GM12878 (cell line): Measurements from ENCODE around the gene SPDYA. TPM values are rescaled to one million over a fixed set of nuclear protein-coding genes. Genes with fewer than 3 reads are reported as not detected.

Experiments
- ATAC-seq: fragments of 200-7000 bp; cut with Tn5 transposase; 3 replicates; pipeline ENCODE4 v1.9.1; 2020; ENCODE audit warnings: mild to moderate bottlenecking, moderate library complexity
- BruUV-seq: library from RNA; stranded (reverse); fragments of 400-500 nt; replicated peaks from 2 replicates; lab custom pipeline; 2021; lab: Mats Ljungman, UMichigan
- CTCF ChIA-PET: fragments of 300-600 bp; sonication (Branson Sonifier 250); formaldehyde crosslinking; extraction: SDS; loops from one replicate; lab custom pipeline; 2021; ENCODE audit warnings: inconsistent platforms; lab: Yijun Ruan, JAX
- POLR2A ChIA-PET: fragments of 350-600 bp; formaldehyde crosslinking; extraction: SDS; loops from one replicate; lab custom pipeline; 2021; ENCODE audit warnings: inconsistent platforms; lab: Charles Lee
- RAD21 ChIA-PET: fragments of 300-600 bp; sonication (Branson Sonifier 250); formaldehyde crosslinking; loops from one replicate; lab custom pipeline; 2023; ENCODE audit warnings: antibody characterized with exemption; ENCODE audit not compliant: unreplicated experiment; lab: Charles Lee
- SMC1A ChIA-PET: fragments of 300-600 bp; sonication (Branson Sonifier 250); formaldehyde crosslinking; loops from one replicate; lab custom pipeline; 2023; ENCODE audit not compliant: unreplicated experiment, uncharacterized antibody; lab: Charles Lee
- DNase-seq: peaks from one replicate; pipeline ENCODE4 v3.0.0-alpha.2; 2011; ENCODE audit warnings: low read depth, low spot score
- FAIRE-seq: peaks from 3 replicates; lab custom pipeline; 2011; peaks lifted over from hg19 to GRCh38; lab: Jason Lieb, UNC
- H2AFZ ChIP-seq: 2 replicates; pipeline ENCODE4 v1.6.0; 2011; ENCODE audit warnings: low read depth, low read length, control low read depth; ENCODE audit not compliant: control insufficient read depth
- H3K27ac ChIP-seq: 2 replicates; pipeline ENCODE4 v1.5.1; 2011; ENCODE audit warnings: control low read depth; ENCODE audit not compliant: control insufficient read depth, insufficient read depth
- H3K27me3 ChIP-seq, 2 experiments: replicated peaks in 1 of 2; 2 replicates each; pipeline versions ENCODE4 v1.6.0 to v1.6.1; 2011; ENCODE audit warnings: low read length in 1 of 2; ENCODE audit not compliant: control insufficient read depth in 2 of 2, insufficient read depth in 2 of 2
- H3K36me3 ChIP-seq, 2 experiments: 2 replicates each; pipeline ENCODE4 v1.5.1; 2011; ENCODE audit warnings: low read length in 1 of 2; ENCODE audit not compliant: control insufficient read depth in 2 of 2, insufficient read depth in 2 of 2
- H3K4me1 ChIP-seq: 2 replicates; pipeline ENCODE4 v1.6.1; 2011; ENCODE audit warnings: mild to moderate bottlenecking, low read length, moderate library complexity, mixed read lengths; ENCODE audit not compliant: control insufficient read depth, insufficient read depth
- H3K4me2 ChIP-seq: 2 replicates; pipeline ENCODE4 v1.6.0; 2011; ENCODE audit warnings: control low read depth; ENCODE audit not compliant: control insufficient read depth, insufficient read depth
- H3K4me3 ChIP-seq: fragments of 200-600 bp; sonication (generic); 2 replicates; pipeline ENCODE4 v1.5.1; 2016
- H3K79me2 ChIP-seq: 2 replicates; pipeline ENCODE4 v1.6.0; 2011; ENCODE audit warnings: low read length; ENCODE audit not compliant: control insufficient read depth, insufficient read depth
- H3K9ac ChIP-seq: 2 replicates; pipeline ENCODE4 v1.8.0; 2011; ENCODE audit warnings: low read length, control low read depth, mixed read lengths; ENCODE audit not compliant: control insufficient read depth, insufficient read depth
- H3K9me3 ChIP-seq: replicated peaks from 3 replicates; pipeline ENCODE4 v1.5.1; 2011; ENCODE audit warnings: mild to moderate bottlenecking, low read length; ENCODE audit not compliant: control insufficient read depth, insufficient read depth
- H4K20me1 ChIP-seq: 2 replicates; pipeline ENCODE4 v1.6.0; 2011; ENCODE audit not compliant: control insufficient read depth, insufficient read depth
- BCL11A ChIP-seq: IDR thresholded peaks from 2 replicates; pipeline ENCODE4 v1.6.1; 2011; ENCODE audit warnings: low read depth, low read length
- CBX5 ChIP-seq: sonication (generic); IDR thresholded peaks from 2 replicates; pipeline ENCODE4 v1.6.1; 2016; ENCODE audit warnings: low read depth, moderate library complexity, mild to moderate bottlenecking, inconsistent platforms
- DPF2 ChIP-seq: fragments of 450-650 bp; IDR thresholded peaks from 2 replicates; pipeline ENCODE4 v1.6.1; 2017; ENCODE audit warnings: mild to moderate bottlenecking
- JUND ChIP-seq: IDR thresholded peaks from 2 replicates; pipeline ENCODE4 v1.6.1; 2012; ENCODE audit warnings: low read depth, mild to moderate bottlenecking, low read length, improper control_type of control experiment, moderate library complexity
- MXI1 ChIP-seq: fragments of 150-350 bp; IDR thresholded peaks from 2 replicates; pipeline ENCODE4 v1.6.1; 2011; ENCODE audit warnings: low read depth, mild to moderate bottlenecking, inconsistent platforms, low read length, improper control_type of control experiment
- NR2C1 ChIP-seq: fragments of 450-650 bp; IDR thresholded peaks from 2 replicates; pipeline ENCODE4 v1.6.1; 2017; ENCODE audit warnings: antibody characterized with exemption, mild to moderate bottlenecking, moderate library complexity
- NR2C2 ChIP-seq: IDR thresholded peaks from 2 replicates; pipeline ENCODE4 v1.6.1; 2011; ENCODE audit warnings: borderline replicate concordance, low read depth; ENCODE audit not compliant: control insufficient read depth, insufficient read length
- SRF ChIP-seq, 2 experiments: IDR thresholded peaks; 2 replicates each; pipeline ENCODE4 v1.6.1; 2011; ENCODE audit warnings: low read depth in 2 of 2, low read length in 2 of 2, mild to moderate bottlenecking in 1 of 2, moderate library complexity in 1 of 2
- TARDBP ChIP-seq: IDR thresholded peaks from 2 replicates; pipeline ENCODE4 v1.6.1; 2016; ENCODE audit warnings: borderline replicate concordance
- TBL1XR1 ChIP-seq: IDR thresholded peaks from 2 replicates; pipeline ENCODE4 v1.6.1; 2012; ENCODE audit warnings: low read depth, low read length, improper control_type of control experiment
- ZZZ3 ChIP-seq: IDR thresholded peaks from 2 replicates; pipeline ENCODE4 v1.6.1; 2011; ENCODE audit warnings: low read depth; ENCODE audit not compliant: control insufficient read depth, insufficient read length
- WGBS: methylation state at CpG from one replicate; pipeline ENCODE4 v1.1.6; 2016; ENCODE audit warnings: low lambda C conversion rate; ENCODE audit not compliant: insufficient replicate concordance, insufficient coverage; ENCODE audit errors: missing lambda C conversion rate; 5-methylcytosine and 5-hydroxymethylcytosine counted together
- in situ Hi-C: fragments of 300-500 bp; cut with MboI; formaldehyde crosslinking; loops from 9 replicates; pipeline ENCODE4 v1.14.3; 2018; ENCODE audit warnings: mixed read lengths
- intact Hi-C: fragments of 100-400 bp; cut with micrococcal nuclease; formaldehyde crosslinking; loops from one replicate; pipeline ENCODE4 v1.14.2; 2022; ENCODE audit not compliant: unreplicated experiment
- polyA plus RNA-seq, 11 experiments: library from polyadenylated mRNA; depleted of rRNA in 4 of 11; unstranded in 6 of 11; stranded (reverse) in 5 of 11; fragments of >200 nt; fragmentation: Nextera tagmentation in 4 of 11; fragmentation: Illumina TruSeq in 1 of 11; extraction: Ambion mirVana in 4 of 11; extraction: Trizol in 1 of 11; gene quantifications; 1 replicate in 1 of 11; 2 replicates in 10 of 11; pipeline versions ENCODE4 v1.2.1 to v1.2.3, GENCODE V29; 2011 to 2016; ENCODE audit warnings: inconsistent platforms in 2 of 11, missing spikeins in 2 of 11, low read depth in 1 of 11
- total RNA-seq, 4 experiments: library from RNA; depleted of rRNA in 3 of 4; stranded (reverse); fragments of >200 nt in 3 of 4; fragmentation: Illumina TruSeq in 1 of 4; extraction: Trizol in 1 of 4; gene quantifications; 2 replicates each; pipeline versions ENCODE4 v1.2.1 to v1.2.3, GENCODE V29; 2013 to 2021
- TF ChIP-seq, protein P1 (sequence below): fragments of 450-650 bp; IDR thresholded peaks from 2 replicates; pipeline ENCODE4 v1.6.1; 2018; ENCODE audit warnings: borderline replicate concordance, mild to moderate bottlenecking; ENCODE audit not compliant: partially characterized antibody
- TF ChIP-seq, protein P2 (sequence below): fragments of 450-650 bp; IDR thresholded peaks from 2 replicates; pipeline ENCODE4 v1.6.1; 2016; ENCODE audit warnings: mild to moderate bottlenecking
- TF ChIP-seq, protein P3 (sequence below): fragments of 450-650 bp; IDR thresholded peaks from 2 replicates; pipeline ENCODE4 v1.6.1; 2017; ENCODE audit warnings: low read depth, mild to moderate bottlenecking, moderate library complexity
- TF ChIP-seq, protein P4 (sequence below): IDR thresholded peaks from 2 replicates; pipeline ENCODE4 v1.6.1; 2012; ENCODE audit warnings: low read depth, low read length, improper control_type of control experiment

The SPDYA gene
- total and polyA plus RNA-seq, 10 of the 15 experiments (the other 5 are each of a cell fraction or from before 2014, with no cell fraction given): 0.12 to 2.4 (median 0.50) TPM

DNA sequence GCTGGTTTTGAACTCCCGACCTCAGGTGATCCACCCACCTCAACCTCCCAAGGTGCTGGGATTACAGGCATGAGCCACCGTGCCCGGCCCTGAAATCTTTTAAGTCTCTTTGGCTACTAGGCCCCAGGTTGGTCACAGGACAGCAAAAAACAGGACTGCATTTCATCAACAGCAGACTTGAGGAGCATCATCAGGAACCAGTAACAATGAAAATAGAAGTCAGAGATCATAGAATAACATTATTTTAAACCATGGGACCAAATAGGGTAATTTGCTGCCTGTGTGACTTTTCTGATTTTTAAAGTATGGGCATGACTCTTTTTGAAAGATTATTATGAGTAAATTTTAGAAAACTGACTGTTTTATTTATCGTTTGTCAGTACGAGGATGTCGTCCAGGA is 34.2 kb upstream of the SPDYA start (continued):
- TF ChIP-seq, protein P1, sequence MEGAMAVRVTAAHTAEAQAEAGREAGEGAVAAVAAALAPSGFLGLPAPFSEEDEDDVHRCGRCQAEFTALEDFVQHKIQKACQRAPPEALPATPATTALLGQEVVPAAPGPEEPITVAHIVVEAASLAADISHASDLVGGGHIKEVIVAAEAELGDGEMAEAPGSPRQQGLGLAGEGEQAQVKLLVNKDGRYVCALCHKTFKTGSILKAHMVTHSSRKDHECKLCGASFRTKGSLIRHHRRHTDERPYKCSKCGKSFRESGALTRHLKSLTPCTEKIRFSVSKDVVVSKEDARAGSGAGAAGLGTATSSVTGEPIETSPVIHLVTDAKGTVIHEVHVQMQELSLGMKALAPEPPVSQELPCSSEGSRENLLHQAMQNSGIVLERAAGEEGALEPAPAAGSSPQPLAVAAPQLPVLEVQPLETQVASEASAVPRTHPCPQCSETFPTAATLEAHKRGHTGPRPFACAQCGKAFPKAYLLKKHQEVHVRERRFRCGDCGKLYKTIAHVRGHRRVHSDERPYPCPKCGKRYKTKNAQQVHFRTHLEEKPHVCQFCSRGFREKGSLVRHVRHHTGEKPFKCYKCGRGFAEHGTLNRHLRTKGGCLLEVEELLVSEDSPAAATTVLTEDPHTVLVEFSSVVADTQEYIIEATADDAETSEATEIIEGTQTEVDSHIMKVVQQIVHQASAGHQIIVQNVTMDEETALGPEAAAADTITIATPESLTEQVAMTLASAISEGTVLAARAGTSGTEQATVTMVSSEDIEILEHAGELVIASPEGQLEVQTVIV: no peak
- TF ChIP-seq TBL1XR1 (no peak), BCL11A (no peak), JUND (no peak), ZZZ3 (no peak)

DNA sequence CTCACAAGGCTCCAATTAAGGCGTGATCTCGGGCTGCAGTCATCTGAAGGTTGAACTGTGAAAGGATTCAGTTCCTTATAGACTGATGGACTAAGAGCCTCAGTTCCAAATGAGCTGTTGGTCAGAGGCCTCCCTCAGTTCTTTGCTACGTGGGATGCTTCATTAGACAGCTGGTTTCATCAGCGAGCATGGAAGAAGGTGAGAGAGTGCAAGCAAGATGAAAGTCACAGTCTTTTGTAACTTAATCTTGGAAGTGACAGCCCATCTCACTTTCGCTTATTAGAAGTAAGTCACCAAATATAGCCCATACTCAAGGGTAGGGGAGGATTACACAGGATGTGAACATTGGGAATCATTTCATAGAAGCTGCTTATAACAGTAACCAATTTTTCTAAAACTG is 32.2 kb upstream of the SPDYA start:
- no peak for FAIRE-seq
- in situ Hi-C loops: no loop called here
- no peaks in the 10 kb centered on the region for H3K4me1 ChIP-seq
- no peak for ATAC-seq
- H3K9me3 ChIP-seq: no peaks in the 10 kb centered on the region
- H3K4me3 ChIP-seq: no peak overlapping the region
- no peak for DNase-seq
- WGBS: 95% methylated on average over 5 of the region's 5 CpGs
- ChIA-PET POLR2A (no interaction called here), RAD21 (no interaction called here), SMC1A (interaction anchor here (1.6 kb wide), 1 partner anchor 23 kb away, joined by 4 read pairs; no protein-coding TSS in a partner anchor), CTCF (interaction anchor here (0.9 kb wide), 1 partner anchor 9 kb away, joined by 3 read pairs; no protein-coding TSS in a partner anchor)
- no peak overlapping the region for H3K9ac ChIP-seq
- peaks cover 18% of the 10 kb centered on the region for H3K79me2 ChIP-seq
- no peak overlapping the region for H3K27ac ChIP-seq
- H2AFZ ChIP-seq: no peak overlapping the region
- intact Hi-C loops: no loop called here
- no TSS peak for BruUV-seq
- 0 out of 2 replicates have a peak, but pooled peaks cover 5% of the 10 kb centered on the region for H4K20me1 ChIP-seq
- H3K4me2 ChIP-seq: no peak overlapping the region
- H3K27me3 ChIP-seq: no peaks in the 10 kb centered on the region
- H3K36me3 ChIP-seq: peaks cover 4 to 27% of the 10 kb centered on the region in 2 experiments
- TF ChIP-seq, protein P2, sequence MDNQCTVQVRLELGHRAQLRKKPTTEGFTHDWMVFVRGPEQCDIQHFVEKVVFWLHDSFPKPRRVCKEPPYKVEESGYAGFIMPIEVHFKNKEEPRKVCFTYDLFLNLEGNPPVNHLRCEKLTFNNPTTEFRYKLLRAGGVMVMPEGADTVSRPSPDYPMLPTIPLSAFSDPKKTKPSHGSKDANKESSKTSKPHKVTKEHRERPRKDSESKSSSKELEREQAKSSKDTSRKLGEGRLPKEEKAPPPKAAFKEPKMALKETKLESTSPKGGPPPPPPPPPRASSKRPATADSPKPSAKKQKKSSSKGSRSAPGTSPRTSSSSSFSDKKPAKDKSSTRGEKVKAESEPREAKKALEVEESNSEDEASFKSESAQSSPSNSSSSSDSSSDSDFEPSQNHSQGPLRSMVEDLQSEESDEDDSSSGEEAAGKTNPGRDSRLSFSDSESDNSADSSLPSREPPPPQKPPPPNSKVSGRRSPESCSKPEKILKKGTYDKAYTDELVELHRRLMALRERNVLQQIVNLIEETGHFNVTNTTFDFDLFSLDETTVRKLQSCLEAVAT: no peak
- no peak for TF ChIP-seq NR2C2
- TF ChIP-seq, protein P3, sequence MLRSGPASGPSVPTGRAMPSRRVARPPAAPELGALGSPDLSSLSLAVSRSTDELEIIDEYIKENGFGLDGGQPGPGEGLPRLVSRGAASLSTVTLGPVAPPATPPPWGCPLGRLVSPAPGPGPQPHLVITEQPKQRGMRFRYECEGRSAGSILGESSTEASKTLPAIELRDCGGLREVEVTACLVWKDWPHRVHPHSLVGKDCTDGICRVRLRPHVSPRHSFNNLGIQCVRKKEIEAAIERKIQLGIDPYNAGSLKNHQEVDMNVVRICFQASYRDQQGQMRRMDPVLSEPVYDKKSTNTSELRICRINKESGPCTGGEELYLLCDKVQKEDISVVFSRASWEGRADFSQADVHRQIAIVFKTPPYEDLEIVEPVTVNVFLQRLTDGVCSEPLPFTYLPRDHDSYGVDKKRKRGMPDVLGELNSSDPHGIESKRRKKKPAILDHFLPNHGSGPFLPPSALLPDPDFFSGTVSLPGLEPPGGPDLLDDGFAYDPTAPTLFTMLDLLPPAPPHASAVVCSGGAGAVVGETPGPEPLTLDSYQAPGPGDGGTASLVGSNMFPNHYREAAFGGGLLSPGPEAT: no peak
- no peak for TF ChIP-seq DPF2
- TF ChIP-seq CBX5: no peak
- TF ChIP-seq SRF (IDR thresholded peaks at IDR 0.05; ENCODE audit: low read depth in 2 of 2, low read length in 2 of 2): no peak
- TF ChIP-seq MXI1: no peak
- TF ChIP-seq, protein P4, sequence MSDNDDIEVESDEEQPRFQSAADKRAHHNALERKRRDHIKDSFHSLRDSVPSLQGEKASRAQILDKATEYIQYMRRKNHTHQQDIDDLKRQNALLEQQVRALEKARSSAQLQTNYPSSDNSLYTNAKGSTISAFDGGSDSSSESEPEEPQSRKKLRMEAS: no peak
- TF ChIP-seq NR2C1: no peak
- TF ChIP-seq TARDBP: no peak
